ENCODE data around the gene FOXD1. TPM values are rescaled to one million over a fixed set of nuclear protein-coding genes. Genes with fewer than 3 reads are reported as not detected.
"Not testable (repeated sequence)": the region's sequence is repeated elsewhere in the genome, so short reads cannot be mapped to it uniquely, and the experiment has no call there.

FOXD1 gene
- total RNA-seq, 1 donor from 2014 or later: not detected

DNA sequence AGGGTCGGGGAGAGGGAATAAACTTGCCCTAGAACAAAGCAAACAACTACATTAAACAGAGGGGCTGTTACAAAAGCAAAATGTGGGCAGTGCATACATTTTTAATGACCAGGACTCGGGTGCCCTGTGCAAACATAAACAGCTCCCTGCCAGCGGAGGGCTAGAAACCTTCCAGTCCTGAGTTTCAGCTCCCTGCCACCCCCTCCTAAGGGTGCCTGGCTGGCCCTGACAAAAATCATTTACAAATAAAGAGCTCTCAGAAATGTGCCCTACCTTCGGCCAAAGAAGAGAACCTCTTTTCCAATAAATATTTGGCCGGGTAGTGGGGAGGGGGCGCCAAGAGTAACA, 29.5 kb downstream of the FOXD1 start:
- DNase-seq (ENCODE audit: low spot score) (no peak), ATAC-seq (no peak)

- DNase-seq (ENCODE audit: low spot score) (no peak), ATAC-seq (no peak)
Observed at GRCh38 chr5:73418244-73418691, 30.3 kb downstream of the FOXD1 start.

- DNase-seq (ENCODE audit: low spot score) (no peak), ATAC-seq (no peak)
Observed at GRCh38 chr5:73417303-73418034, 31.1 kb downstream of the FOXD1 start.

DNA sequence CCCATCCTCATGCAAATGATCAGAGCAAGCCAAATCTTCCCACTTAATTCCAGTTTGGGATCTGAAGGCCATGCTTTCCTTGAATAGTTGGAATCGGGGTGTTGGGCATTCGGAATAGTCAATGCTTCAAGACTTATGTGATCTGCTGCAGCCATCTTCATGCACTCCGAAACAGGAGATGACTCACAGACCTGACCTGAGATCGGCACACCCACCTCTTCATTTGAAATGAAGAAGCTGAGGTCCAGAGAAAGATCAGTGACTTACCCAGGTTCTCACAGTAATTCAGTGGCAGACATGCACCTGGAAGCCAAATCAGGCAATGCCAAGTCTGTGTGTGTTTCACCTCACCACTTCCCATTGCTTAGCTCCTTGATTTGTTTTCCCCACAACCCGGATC, 33.0 kb downstream of the FOXD1 start:
- no peak for DNase-seq (ENCODE audit: low spot score)
- no peak for ATAC-seq

DNA sequence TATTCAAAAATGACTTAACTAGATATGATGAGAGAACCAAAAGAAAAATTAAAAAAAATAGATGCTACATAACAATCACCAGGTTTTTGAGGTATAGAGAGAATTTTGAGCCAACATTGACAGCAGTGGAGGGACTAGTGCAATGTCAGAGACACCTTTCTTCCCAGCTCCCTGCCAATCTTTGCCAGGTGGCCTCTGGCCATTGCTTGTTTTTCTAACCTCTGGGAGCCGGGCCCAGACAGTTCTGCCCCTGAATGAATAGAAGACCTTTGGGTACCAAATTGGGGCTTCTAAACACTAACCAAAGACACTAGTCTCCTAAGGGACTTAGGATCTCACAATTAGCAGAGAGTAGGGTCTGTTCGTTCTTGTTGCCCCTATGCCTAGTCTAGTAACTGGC, 33.4 kb downstream of the FOXD1 start:
- ATAC-seq: peak; percentile 90

DNA sequence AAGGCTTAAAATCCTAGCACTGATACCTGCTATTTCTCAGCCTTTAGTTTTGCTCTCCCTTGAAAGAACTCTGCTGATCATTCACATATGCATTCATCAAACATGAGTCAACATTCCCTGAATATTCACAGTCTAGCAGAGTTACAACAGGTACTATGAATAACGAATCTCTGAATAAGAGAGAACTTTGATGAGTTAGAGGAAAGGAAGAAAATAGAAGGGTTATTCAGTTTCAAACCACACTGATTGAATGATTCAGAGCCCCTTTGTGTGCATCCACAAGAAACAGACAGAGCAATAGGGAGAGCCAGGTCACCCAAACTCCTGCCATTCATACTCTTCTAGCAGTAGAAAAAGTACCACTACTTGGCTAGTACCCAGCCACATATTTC, 36.0 kb downstream of the FOXD1 start:
- DNase-seq (ENCODE audit: low spot score) (no peak), ATAC-seq (no peak)

More for the DNA sequence above, 33.4 kb downstream of the FOXD1 start:
- peak; percentile 55 for DNase-seq (ENCODE audit: low spot score)

- ATAC-seq (no peak), DNase-seq (ENCODE audit: low spot score) (no peak)
Observed at GRCh38 chr5:73411936-73412596, 36.5 kb downstream of the FOXD1 start.

DNA sequence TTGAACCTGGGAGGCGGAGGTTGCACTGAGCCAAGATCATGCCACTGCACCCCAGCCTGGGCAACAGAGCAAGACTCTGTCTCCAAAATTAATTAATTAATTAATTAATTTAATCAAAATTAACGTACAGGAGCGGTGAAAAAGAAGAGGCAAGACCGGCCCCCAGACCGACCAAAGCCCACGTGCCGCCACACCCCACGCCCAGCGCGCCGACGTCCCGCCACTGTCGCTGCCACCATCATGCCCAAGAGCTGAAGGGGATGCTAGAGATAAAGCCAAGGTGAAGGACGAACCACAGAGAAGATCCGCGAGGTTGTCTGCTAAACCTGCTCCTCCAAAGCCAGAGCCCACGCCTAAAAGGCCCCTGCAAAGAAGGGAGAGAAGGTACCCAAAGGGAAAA, 38.6 kb downstream of the FOXD1 start:
- not testable (repeated sequence) for DNase-seq (ENCODE audit: low spot score); ATAC-seq

- ATAC-seq (no peak), DNase-seq (ENCODE audit: low spot score) (no peak)
Observed at GRCh38 chr5:73405691-73406090, 42.9 kb downstream of the FOXD1 start.

DNA sequence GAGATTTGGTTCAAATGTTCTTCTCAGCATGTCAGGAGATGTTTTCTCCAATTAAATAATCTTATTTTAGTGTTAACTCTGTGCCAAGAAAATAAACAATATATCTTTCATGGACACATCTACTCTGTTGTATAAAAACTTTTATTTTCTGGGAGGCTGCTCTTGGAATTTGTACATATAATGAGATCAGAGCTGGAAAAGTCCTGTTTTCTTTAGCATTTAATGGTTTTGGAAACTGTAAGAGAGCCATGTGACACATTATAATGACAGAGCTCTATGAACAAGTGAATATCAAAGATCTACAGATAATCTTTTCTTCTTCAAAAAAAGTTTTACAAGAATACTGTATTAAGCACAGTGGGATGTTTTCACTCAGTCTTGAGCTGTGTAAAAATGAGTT, 48.8 kb downstream of the FOXD1 start:
- ATAC-seq (no peak), DNase-seq (ENCODE audit: low spot score) (no peak)

Other genes starting within 250 kb of the FOXD1 start
- 140 TPM for gene BTF3, start 49.7 kb upstream of the FOXD1 start, total RNA-seq
- gene ANKRA2, start 116.9 kb upstream of the FOXD1 start, total RNA-seq: 10.6 TPM
- 8.6 TPM for gene UTP15, start 117.0 kb upstream of the FOXD1 start, total RNA-seq
- gene ARHGEF28, start 177.4 kb upstream of the FOXD1 start, total RNA-seq: 14.4 TPM